ENCODE data around the gene SLC39A5. TPM values are rescaled to one million over a fixed set of nuclear protein-coding genes. Genes with fewer than 3 reads are reported as not detected.

SLC39A5 gene
- total RNA-seq, 1 donor from 2014 or later, result not detected

DNA sequence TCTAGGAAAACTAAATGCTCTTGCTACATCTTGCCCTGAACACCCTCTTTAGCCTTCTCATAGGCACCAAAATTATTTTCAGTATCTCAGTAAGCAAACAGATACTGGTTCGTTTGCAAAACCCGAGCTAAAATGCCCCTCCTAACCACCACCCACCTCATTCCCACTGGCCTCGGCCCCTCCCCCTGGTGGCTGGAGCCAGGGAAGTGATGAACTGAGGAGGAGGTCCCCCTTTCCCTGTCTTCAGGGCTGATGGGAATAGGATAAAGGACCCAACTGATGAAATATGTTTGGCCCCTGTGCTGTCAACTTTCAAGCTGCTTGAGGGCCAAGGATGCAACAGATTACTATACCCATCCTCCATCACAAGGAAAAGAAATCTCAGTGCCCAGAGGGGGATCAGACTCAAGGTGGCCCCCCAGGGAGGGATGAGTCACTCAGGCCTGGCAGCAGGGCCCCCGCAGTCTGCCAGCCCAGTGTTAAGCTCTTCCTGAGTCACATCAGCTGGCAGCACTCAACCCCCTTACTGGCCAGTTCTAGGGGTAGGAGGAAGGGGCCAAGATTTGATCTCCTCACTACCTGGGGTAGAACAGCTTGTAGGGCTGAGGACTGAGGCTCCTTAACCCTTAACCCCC lies 26.6 kb downstream of the SLC39A5 start:
- DNase-seq (ENCODE audit: low read depth), result no peak
- TF ChIP-seq, protein P1, sequence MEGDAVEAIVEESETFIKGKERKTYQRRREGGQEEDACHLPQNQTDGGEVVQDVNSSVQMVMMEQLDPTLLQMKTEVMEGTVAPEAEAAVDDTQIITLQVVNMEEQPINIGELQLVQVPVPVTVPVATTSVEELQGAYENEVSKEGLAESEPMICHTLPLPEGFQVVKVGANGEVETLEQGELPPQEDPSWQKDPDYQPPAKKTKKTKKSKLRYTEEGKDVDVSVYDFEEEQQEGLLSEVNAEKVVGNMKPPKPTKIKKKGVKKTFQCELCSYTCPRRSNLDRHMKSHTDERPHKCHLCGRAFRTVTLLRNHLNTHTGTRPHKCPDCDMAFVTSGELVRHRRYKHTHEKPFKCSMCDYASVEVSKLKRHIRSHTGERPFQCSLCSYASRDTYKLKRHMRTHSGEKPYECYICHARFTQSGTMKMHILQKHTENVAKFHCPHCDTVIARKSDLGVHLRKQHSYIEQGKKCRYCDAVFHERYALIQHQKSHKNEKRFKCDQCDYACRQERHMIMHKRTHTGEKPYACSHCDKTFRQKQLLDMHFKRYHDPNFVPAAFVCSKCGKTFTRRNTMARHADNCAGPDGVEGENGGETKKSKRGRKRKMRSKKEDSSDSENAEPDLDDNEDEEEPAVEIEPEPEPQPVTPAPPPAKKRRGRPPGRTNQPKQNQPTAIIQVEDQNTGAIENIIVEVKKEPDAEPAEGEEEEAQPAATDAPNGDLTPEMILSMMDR (conservative IDR thresholded peaks at IDR 0.05; ENCODE audit: low read depth, low read length), result peak; percentile 26
- peak overlapping the region; percentile 97 for H3K4me3 ChIP-seq (ENCODE audit: low read depth, low read length)

DNA sequence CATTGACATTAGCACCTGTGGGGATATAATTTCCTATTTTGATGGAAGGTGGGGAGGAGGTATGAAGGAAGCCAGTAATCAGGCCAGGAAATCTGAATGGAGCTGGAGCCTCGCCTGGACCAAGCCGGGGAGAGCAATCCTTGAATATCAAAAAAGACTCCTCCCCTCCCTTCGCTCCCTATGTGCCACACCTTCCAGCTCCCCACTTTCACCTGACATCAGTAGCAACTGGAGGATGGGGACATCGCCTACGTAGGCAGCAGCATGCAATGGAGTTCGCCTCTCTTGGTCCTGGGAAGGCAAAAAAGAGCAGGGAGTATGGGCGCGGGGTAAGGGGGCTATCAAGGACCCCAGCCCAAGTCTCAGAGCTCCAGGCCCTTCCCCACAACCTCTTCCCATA lies 27.2 kb downstream of the SLC39A5 start:
- TF ChIP-seq, protein P1 (conservative IDR thresholded peaks at IDR 0.05; ENCODE audit: low read depth, low read length), result no peak
- no peak for DNase-seq (ENCODE audit: low read depth)
- H3K4me3 ChIP-seq (ENCODE audit: low read depth, low read length), result peak overlapping the region; percentile 97

DNA sequence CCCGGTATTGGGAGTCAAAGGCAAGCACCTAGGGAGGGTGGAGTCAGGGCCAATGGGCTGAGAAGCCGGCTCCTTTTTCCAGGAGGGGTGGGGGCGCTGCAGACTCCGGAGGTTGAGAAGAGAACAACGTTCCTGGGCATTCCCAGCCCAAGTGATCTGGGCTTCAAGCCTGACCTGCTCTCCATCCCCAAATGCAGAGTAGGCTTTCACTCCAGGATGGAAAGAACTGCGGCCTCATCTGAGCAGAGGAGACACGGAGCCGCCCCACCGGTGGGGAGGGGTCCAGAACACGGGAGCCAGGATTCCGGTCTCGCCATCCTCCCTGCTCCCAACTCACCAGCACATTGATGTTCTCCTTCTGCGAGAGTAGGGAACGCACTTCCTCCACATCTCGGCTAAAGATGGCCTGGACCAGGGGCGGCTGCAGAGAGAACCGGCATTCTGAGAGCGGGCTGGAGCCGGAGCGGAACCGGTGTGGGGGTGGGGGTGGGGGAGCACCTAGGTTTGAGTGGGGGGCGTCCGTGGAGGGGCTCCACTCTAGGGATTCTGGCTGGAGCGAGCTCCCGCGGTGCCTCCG lies 27.7 kb downstream of the SLC39A5 start:
- H3K4me3 ChIP-seq (ENCODE audit: low read depth, low read length), result peak overlapping the region; percentile 97
- TF ChIP-seq, protein P1 (conservative IDR thresholded peaks at IDR 0.05; ENCODE audit: low read depth, low read length), result peak; percentile 34
- no peak for DNase-seq (ENCODE audit: low read depth)

DNA sequence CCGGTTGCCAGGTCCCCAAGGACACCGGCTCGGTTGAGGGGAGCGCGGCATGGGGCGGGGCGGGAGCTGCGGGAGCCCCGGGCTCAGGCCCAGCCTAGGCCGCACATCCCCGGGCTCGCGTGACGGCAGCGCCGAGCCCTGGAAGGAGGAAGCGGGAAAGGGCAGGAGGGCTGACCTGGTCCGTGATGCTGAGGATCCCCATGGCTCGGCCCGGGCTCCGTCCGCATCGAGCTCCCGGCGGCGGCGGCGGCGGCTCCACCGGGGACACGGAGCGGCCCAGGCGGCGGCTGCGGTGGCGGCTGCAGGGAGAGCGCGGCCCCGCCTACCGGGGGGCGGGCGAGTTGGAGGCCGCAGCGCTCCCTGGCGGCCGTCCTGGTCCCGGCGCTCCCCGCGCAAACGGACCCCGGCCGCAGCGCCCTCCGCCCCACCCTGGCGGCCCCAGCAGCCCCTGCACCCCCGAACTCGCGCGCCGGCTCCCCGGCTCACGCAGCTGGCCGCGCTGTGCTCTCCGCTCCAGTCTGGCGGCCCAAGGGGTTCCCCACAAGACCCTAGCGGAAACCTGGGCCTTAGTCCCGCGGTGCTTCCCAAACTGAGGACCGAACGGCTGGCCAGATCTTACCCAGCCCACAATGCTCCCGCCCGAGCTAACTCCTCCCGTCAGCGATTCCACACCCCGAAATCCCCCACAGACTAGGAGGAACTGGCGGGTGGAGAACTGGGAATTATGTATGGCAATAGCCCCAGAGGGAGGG lies 28.4 kb downstream of the SLC39A5 start, which contains the start of gene ANKRD52:
Gene ANKRD52 (minus strand): TSS at position 317 of the 752 bp plus-strand sequence. CDS start 115 bp downstream, at position 202.
- peak within 1 kb of the TSS; percentile 97 for H3K4me3 ChIP-seq (ENCODE audit: low read depth, low read length)
- TF ChIP-seq, protein P1 (conservative IDR thresholded peaks at IDR 0.05; ENCODE audit: low read depth, low read length), result peak; percentile 42
- DNase-seq (ENCODE audit: low read depth), result no peak

DNA sequence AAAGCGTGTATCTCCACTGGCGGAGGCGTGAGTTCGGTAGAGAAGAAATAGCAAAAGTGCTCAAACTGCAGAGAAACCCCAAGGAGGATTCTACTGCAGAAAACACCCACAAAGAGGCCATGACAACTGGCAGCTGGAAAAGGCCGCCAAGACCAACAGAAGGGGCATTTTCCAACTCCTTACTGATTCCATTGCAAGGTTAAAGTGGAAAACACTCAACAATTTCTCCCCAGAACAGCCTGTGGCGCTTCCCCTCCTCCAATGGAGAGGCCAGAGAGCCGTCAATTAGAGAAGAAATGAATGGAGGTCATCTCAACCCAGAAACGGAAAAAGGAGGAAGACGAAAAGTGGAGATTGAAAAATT lies 29.0 kb downstream of the SLC39A5 start:
- TF ChIP-seq, protein P1 (conservative IDR thresholded peaks at IDR 0.05; ENCODE audit: low read depth, low read length), result no peak
- peak overlapping the region; percentile 97 for H3K4me3 ChIP-seq (ENCODE audit: low read depth, low read length)
- no peak for DNase-seq (ENCODE audit: low read depth)

DNA sequence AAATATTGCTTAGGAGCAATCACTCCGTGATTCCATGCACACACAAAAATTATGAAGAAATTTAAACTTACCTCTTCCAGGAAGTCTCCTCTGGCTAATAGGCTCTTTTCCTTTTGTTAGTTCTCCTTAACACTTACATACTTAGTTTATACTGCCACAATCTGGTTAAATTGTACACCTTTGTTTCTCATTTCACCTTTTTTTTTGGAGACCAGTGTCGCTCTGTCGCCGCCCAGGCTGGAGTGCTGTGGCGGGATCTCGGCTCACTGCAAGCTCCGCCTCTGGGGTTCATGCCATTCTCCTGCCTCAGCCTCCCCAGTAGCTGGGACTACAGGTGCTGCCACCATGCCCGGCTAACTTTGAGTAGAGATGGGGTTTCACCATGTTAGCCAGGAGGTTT lies 30.5 kb downstream of the SLC39A5 start:
- no peak overlapping the region for H3K4me3 ChIP-seq (ENCODE audit: low read depth, low read length)
- no peak for DNase-seq (ENCODE audit: low read depth)
- TF ChIP-seq, protein P1 (conservative IDR thresholded peaks at IDR 0.05; ENCODE audit: low read depth, low read length), result no peak
